HG02870 (cell line): ENCODE data around the gene TAF7L.
"Not testable (repeated sequence)": the region's sequence is repeated elsewhere in the genome, so short reads cannot be mapped to it uniquely, and the experiment has no call there.

ENCODE experiments used
- ATAC-seq: cut with Tn5 transposase; IDR thresholded peaks from one replicate; pipeline ENCODE4 v1.9.1; 2021; ENCODE audit warnings: mild to moderate bottlenecking, moderate library complexity; ENCODE audit not compliant: unreplicated experiment

TAF7L gene

GRCh38 chrX:101290957-101291603, at the start of gene TAF7L:
TSS of gene TAF7L (minus strand) at chrX:101291334. CDS start at chrX:101287543, 3,791 bp downstream.
- no peak for ATAC-seq

GRCh38 chrX:101337776-101338271, 46.7 kb upstream of the TAF7L start:
- ATAC-seq, result no peak

GRCh38 chrX:101334310-101334709, 43.2 kb upstream of the TAF7L start:
- not testable (repeated sequence) for ATAC-seq

GRCh38 chrX:101326600-101326999, 35.5 kb upstream of the TAF7L start:
- not testable (repeated sequence) for ATAC-seq

- no peak for ATAC-seq
Measured at GRCh38 chrX:101303790-101304189, 12.7 kb upstream of the TAF7L start.

GRCh38 chrX:101295603-101296002, 4.5 kb upstream of the TAF7L start:
- not testable (repeated sequence) for ATAC-seq

GRCh38 chrX:101287402-101287801, 3.7 kb downstream of the TAF7L start:
- peak; percentile 61 for ATAC-seq

- ATAC-seq, result no peak
Measured at GRCh38 chrX:101276238-101276637, 14.9 kb downstream of the TAF7L start.

GRCh38 chrX:101274198-101274597, 16.9 kb downstream of the TAF7L start:
- ATAC-seq, result no peak

- no peak for ATAC-seq
Measured at GRCh38 chrX:101265869-101266428, 25.2 kb downstream of the TAF7L start.

- no peak for ATAC-seq
Measured at GRCh38 chrX:101263766-101264165, 27.4 kb downstream of the TAF7L start.

- no peak for ATAC-seq
Measured at GRCh38 chrX:101262590-101262989, 28.5 kb downstream of the TAF7L start.

- ATAC-seq, result no peak
Measured at GRCh38 chrX:101260435-101260834, 30.7 kb downstream of the TAF7L start.

GRCh38 chrX:101258259-101258581, 32.9 kb downstream of the TAF7L start:
- ATAC-seq, result no peak

- no peak for ATAC-seq
Measured at GRCh38 chrX:101257448-101258258, 33.5 kb downstream of the TAF7L start.

- ATAC-seq, result no peak
Measured at GRCh38 chrX:101252634-101253033, 38.5 kb downstream of the TAF7L start.

- no peak for ATAC-seq
Measured at GRCh38 chrX:101241531-101241930, 49.6 kb downstream of the TAF7L start.

GRCh38 chrX:101237041-101237440, 54.1 kb downstream of the TAF7L start:
- ATAC-seq, result no peak

- no peak for ATAC-seq
Measured at GRCh38 chrX:101232316-101232715, 58.8 kb downstream of the TAF7L start.

- ATAC-seq, result no peak
Measured at GRCh38 chrX:101231080-101231479, 60.1 kb downstream of the TAF7L start.

GRCh38 chrX:101230636-101231035, 60.5 kb downstream of the TAF7L start:
- no peak for ATAC-seq

- ATAC-seq, result no peak
Measured at GRCh38 chrX:101229170-101229569, 62.0 kb downstream of the TAF7L start.
